Measurements from ENCODE around the gene TANGO6. TPM values are rescaled to one million over a fixed set of nuclear protein-coding genes. Genes with fewer than 3 reads are reported as not detected.
A peak's percentile ranks its signal among the peaks of the same experiment; 100 is the strongest.

The TANGO6 gene
- polyA plus RNA-seq, 2 of the 4 experiments (the other 2 are of a cell fraction), result 8.1 to 19.5 TPM

- TF ChIP-seq, protein P1, sequence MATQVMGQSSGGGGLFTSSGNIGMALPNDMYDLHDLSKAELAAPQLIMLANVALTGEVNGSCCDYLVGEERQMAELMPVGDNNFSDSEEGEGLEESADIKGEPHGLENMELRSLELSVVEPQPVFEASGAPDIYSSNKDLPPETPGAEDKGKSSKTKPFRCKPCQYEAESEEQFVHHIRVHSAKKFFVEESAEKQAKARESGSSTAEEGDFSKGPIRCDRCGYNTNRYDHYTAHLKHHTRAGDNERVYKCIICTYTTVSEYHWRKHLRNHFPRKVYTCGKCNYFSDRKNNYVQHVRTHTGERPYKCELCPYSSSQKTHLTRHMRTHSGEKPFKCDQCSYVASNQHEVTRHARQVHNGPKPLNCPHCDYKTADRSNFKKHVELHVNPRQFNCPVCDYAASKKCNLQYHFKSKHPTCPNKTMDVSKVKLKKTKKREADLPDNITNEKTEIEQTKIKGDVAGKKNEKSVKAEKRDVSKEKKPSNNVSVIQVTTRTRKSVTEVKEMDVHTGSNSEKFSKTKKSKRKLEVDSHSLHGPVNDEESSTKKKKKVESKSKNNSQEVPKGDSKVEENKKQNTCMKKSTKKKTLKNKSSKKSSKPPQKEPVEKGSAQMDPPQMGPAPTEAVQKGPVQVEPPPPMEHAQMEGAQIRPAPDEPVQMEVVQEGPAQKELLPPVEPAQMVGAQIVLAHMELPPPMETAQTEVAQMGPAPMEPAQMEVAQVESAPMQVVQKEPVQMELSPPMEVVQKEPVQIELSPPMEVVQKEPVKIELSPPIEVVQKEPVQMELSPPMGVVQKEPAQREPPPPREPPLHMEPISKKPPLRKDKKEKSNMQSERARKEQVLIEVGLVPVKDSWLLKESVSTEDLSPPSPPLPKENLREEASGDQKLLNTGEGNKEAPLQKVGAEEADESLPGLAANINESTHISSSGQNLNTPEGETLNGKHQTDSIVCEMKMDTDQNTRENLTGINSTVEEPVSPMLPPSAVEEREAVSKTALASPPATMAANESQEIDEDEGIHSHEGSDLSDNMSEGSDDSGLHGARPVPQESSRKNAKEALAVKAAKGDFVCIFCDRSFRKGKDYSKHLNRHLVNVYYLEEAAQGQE (IDR thresholded peaks at IDR 0.05), result no peak
- TF ChIP-seq EHMT2 (IDR thresholded peaks at IDR 0.05; ENCODE audit: low read depth), result no peak
- no peak for TF ChIP-seq KDM5A (IDR thresholded peaks at IDR 0.05)
- TF ChIP-seq ESRRA (IDR thresholded peaks at IDR 0.05; ENCODE audit: borderline replicate concordance, low read length), result 0 out of 2 replicates have a peak, but pooled peaks have one; percentile 0
- TF ChIP-seq JUN (IDR thresholded peaks at IDR 0.05), result peak; percentile 80 to 88; a peak in 4 of 5 replicates
- no peak for TF ChIP-seq PHF8 (IDR thresholded peaks at IDR 0.05; ENCODE audit: borderline replicate concordance, low read depth)
- TF ChIP-seq POLR2AphosphoS2 (conservative IDR thresholded peaks at IDR 0.05; ENCODE audit: low read length), result no peak
- no peak for TF ChIP-seq HOXA7 (CRISPR knock-in tag; IDR thresholded peaks at IDR 0.05)
- no peak; the same call in 1 of the 2 replicates for TF ChIP-seq ATOH8 (CRISPR knock-in tag; IDR thresholded peaks at IDR 0.05; ENCODE audit: low read depth)
- TF ChIP-seq SREBF2 (IDR thresholded peaks at IDR 0.05), result no peak
- TF ChIP-seq RNF2 (IDR thresholded peaks at IDR 0.05; ENCODE audit: borderline replicate concordance, low read depth), result no peak
- no peak for TF ChIP-seq MAZ (IDR thresholded peaks at IDR 0.05; ENCODE audit: borderline replicate concordance, low read depth, low read length)
- TF ChIP-seq NPAS2 (CRISPR knock-in tag; IDR thresholded peaks at IDR 0.05; ENCODE audit: borderline replicate concordance), result no peak
- TF ChIP-seq, protein P2, sequence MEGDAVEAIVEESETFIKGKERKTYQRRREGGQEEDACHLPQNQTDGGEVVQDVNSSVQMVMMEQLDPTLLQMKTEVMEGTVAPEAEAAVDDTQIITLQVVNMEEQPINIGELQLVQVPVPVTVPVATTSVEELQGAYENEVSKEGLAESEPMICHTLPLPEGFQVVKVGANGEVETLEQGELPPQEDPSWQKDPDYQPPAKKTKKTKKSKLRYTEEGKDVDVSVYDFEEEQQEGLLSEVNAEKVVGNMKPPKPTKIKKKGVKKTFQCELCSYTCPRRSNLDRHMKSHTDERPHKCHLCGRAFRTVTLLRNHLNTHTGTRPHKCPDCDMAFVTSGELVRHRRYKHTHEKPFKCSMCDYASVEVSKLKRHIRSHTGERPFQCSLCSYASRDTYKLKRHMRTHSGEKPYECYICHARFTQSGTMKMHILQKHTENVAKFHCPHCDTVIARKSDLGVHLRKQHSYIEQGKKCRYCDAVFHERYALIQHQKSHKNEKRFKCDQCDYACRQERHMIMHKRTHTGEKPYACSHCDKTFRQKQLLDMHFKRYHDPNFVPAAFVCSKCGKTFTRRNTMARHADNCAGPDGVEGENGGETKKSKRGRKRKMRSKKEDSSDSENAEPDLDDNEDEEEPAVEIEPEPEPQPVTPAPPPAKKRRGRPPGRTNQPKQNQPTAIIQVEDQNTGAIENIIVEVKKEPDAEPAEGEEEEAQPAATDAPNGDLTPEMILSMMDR (IDR thresholded peaks at IDR 0.05), result no peak
- TF ChIP-seq, protein P3, sequence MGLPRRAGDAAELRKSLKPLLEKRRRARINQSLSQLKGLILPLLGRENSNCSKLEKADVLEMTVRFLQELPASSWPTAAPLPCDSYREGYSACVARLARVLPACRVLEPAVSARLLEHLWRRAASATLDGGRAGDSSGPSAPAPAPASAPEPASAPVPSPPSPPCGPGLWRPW (IDR thresholded peaks at IDR 0.05), result 0 out of 2 replicates have a peak, but pooled peaks have one; percentile 10
- TF ChIP-seq NR3C1 (IDR thresholded peaks at IDR 0.05), result no peak
- no peak for TF ChIP-seq CBX2 (IDR thresholded peaks at IDR 0.05; ENCODE audit: borderline replicate concordance, low read depth)
- no peak for TF ChIP-seq ELK1 (IDR thresholded peaks at IDR 0.05; ENCODE audit: low read depth, low read length)
- no peak for TF ChIP-seq ZFP36 (IDR thresholded peaks at IDR 0.05; ENCODE audit: borderline replicate concordance, partially characterized antibody)
- TF ChIP-seq EHF (CRISPR knock-in tag; IDR thresholded peaks at IDR 0.05), result 0 out of 2 replicates have a peak, but pooled peaks have one; percentile 33
- TF ChIP-seq HOXB13 (CRISPR knock-in tag; IDR thresholded peaks at IDR 0.05; ENCODE audit: low read depth), result no peak
- TF ChIP-seq TFCP2L1 (CRISPR knock-in tag; IDR thresholded peaks at IDR 0.05), result no peak
- TF ChIP-seq ZC3H11A (IDR thresholded peaks at IDR 0.05), result no peak
- no peak for TF ChIP-seq ZNF302 (CRISPR knock-in tag; IDR thresholded peaks at IDR 0.05)
- peak; percentile 100 for TF ChIP-seq HOXB5 (CRISPR knock-in tag; IDR thresholded peaks at IDR 0.05)
- peak in 1 of 2 experiments; percentile 43; a peak in 1 of 5 replicates for TF ChIP-seq RAD21 (conservative IDR thresholded peaks at IDR 0.05 in 1 of 2, IDR thresholded peaks at IDR 0.05 in 1 of 2)
- TF ChIP-seq GATA3 (IDR thresholded peaks at IDR 0.05; ENCODE audit: borderline replicate concordance), result peak; percentile 96
- peak; percentile 93 for TF ChIP-seq JUNB (IDR thresholded peaks at IDR 0.05)
- TF ChIP-seq TP53 (CRISPR knock-in tag; IDR thresholded peaks at IDR 0.05), result no peak
- TF ChIP-seq USF2 (IDR thresholded peaks at IDR 0.05), result no peak
- peak; percentile 84 to 89 for TF ChIP-seq CEBPB (IDR thresholded peaks at IDR 0.05)
- no peak for TF ChIP-seq HDAC2 (IDR thresholded peaks at IDR 0.05)
- TF ChIP-seq, protein P4, sequence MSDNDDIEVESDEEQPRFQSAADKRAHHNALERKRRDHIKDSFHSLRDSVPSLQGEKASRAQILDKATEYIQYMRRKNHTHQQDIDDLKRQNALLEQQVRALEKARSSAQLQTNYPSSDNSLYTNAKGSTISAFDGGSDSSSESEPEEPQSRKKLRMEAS (IDR thresholded peaks at IDR 0.05), result peak; percentile 60; the same call in 1 of the 2 replicates
Measured at GRCh38 chr16:69057400-69058378, 214.4 kb downstream of the TANGO6 start (continued).
